BLaER1 (cell line): ENCODE measurements around the gene GRIN2A.

Experiments used
- H3K27ac ChIP-seq: shearing (Covaris generic); formaldehyde crosslinking; 2 replicates; pipeline ENCODE4 v1.8.1; 2022
- H3K27me3 ChIP-seq: shearing (Covaris generic); formaldehyde crosslinking; 2 replicates; pipeline ENCODE4 v1.8.1; 2022
- H3K36me3 ChIP-seq: shearing (Covaris generic); formaldehyde crosslinking; 2 replicates; pipeline ENCODE4 v1.8.1; 2022
- H3K4me1 ChIP-seq: shearing (Covaris generic); formaldehyde crosslinking; 2 replicates; pipeline ENCODE4 v1.8.1; 2022
- H3K4me2 ChIP-seq: shearing (Covaris generic); formaldehyde crosslinking; 2 replicates; pipeline ENCODE4 v1.8.1; 2022
- H3K4me3 ChIP-seq: shearing (Covaris generic); formaldehyde crosslinking; 2 replicates; pipeline ENCODE4 v1.8.1; 2022
- H3K9ac ChIP-seq: shearing (Covaris generic); formaldehyde crosslinking; 2 replicates; pipeline ENCODE4 v1.8.1; 2022
- H3K9me3 ChIP-seq: shearing (Covaris generic); formaldehyde crosslinking; 2 replicates; pipeline ENCODE4 v1.8.1; 2022
- H4K20me1 ChIP-seq: shearing (Covaris generic); formaldehyde crosslinking; 2 replicates; pipeline ENCODE4 v1.8.1; 2022
- Cebpa-rat ChIP-seq: shearing (Covaris generic); IDR thresholded peaks from 2 replicates; pipeline ENCODE4 v1.8.1; 2022

GRIN2A gene

DNA sequence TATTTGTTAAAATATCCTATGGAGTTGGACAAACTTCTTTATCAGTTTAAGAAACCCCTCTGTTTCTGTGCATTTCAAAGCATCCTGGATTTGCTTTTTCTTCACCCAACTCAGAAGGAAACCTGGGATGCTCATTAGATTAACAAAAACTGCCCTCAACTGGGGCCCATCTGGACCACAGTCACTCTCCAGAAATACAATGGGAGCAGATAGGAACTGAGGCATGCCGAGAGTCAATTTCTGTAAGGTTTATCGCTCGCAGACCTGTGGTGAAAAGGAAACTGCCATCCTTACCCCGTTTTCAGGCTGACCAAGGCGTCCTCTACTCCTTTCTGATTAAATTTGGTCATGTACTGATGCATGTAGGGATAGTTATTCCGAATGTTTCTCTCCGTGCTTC is 360.3 kb downstream of the GRIN2A start:
- H3K9ac ChIP-seq = no peak overlapping the region
- no peak for TF ChIP-seq Cebpa-rat
- no peaks in the 10 kb centered on the region for H3K9me3 ChIP-seq
- H3K36me3 ChIP-seq = no peaks in the 10 kb centered on the region
- no peaks in the 10 kb centered on the region for H3K4me1 ChIP-seq
- no peaks in the 10 kb centered on the region for H3K27me3 ChIP-seq
- H3K4me2 ChIP-seq = no peak overlapping the region
- no peak overlapping the region for H3K27ac ChIP-seq
- no peaks in the 10 kb centered on the region for H4K20me1 ChIP-seq
- H3K4me3 ChIP-seq = no peak overlapping the region

GRCh38 chr16:9821331-9821730 is 360.9 kb downstream of the GRIN2A start:
- no peak overlapping the region for H3K9ac ChIP-seq

GRCh38 chr16:9820476-9821246 is 361.6 kb downstream of the GRIN2A start:
- no peaks in the 10 kb centered on the region for H4K20me1 ChIP-seq
- H3K4me2 ChIP-seq = no peak overlapping the region
- H3K4me1 ChIP-seq = no peaks in the 10 kb centered on the region
- TF ChIP-seq Cebpa-rat = no peak
- no peak overlapping the region for H3K4me3 ChIP-seq
- no peak overlapping the region for H3K27ac ChIP-seq
- no peaks in the 10 kb centered on the region for H3K27me3 ChIP-seq
- H3K36me3 ChIP-seq = no peaks in the 10 kb centered on the region
- no peak overlapping the region for H3K9ac ChIP-seq
- no peaks in the 10 kb centered on the region for H3K9me3 ChIP-seq

More at GRCh38 chr16:9821331-9821730, 360.9 kb downstream of the GRIN2A start:
- Histone ChIP-seq H4K20me1 (no peaks in the 10 kb centered on the region), H3K4me2 (no peak overlapping the region), H3K4me1 (no peaks in the 10 kb centered on the region), H3K27ac (no peak overlapping the region), H3K27me3 (no peaks in the 10 kb centered on the region), H3K4me3 (no peak overlapping the region), H3K36me3 (no peaks in the 10 kb centered on the region), H3K9me3 (no peaks in the 10 kb centered on the region)
- TF ChIP-seq Cebpa-rat = no peak

GRCh38 chr16:9818702-9819101 is 363.5 kb downstream of the GRIN2A start:
- H3K9ac ChIP-seq = no peak overlapping the region
- H3K27me3 ChIP-seq = no peaks in the 10 kb centered on the region
- no peak; the same call in 1 of the 2 replicates for TF ChIP-seq Cebpa-rat
- no peak overlapping the region for H3K4me3 ChIP-seq
- no peaks in the 10 kb centered on the region for H3K9me3 ChIP-seq
- H3K4me2 ChIP-seq = no peak overlapping the region
- H3K4me1 ChIP-seq = no peaks in the 10 kb centered on the region
- H3K27ac ChIP-seq = no peak overlapping the region
- no peaks in the 10 kb centered on the region for H4K20me1 ChIP-seq
- no peaks in the 10 kb centered on the region for H3K36me3 ChIP-seq

DNA sequence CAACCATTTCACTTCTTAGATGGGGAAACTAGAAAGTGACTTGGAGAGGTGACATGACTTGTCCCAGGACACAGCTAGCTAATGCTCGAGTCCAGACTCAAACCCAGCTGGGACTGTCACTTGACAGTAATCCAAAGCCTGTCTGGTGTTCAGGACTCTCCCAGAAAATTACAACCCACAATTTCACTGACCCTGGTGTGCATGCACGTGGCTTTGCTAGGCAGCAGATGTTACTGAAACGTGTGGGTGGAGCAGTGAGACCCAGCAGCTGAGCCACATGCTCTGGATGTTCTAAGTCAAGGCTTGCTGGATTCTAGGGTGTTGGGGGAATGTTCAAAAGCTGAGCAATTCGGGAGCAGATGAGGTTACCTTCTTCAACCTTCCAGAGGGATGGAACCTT is 364.6 kb downstream of the GRIN2A start:
- no peak for TF ChIP-seq Cebpa-rat
- no peak overlapping the region for H3K27ac ChIP-seq
- no peaks in the 10 kb centered on the region for H3K36me3 ChIP-seq
- no peak overlapping the region for H3K4me2 ChIP-seq
- H3K9me3 ChIP-seq = no peaks in the 10 kb centered on the region
- no peak overlapping the region for H3K9ac ChIP-seq
- H4K20me1 ChIP-seq = no peaks in the 10 kb centered on the region
- no peaks in the 10 kb centered on the region for H3K4me1 ChIP-seq
- no peaks in the 10 kb centered on the region for H3K27me3 ChIP-seq
- H3K4me3 ChIP-seq = no peak overlapping the region

DNA sequence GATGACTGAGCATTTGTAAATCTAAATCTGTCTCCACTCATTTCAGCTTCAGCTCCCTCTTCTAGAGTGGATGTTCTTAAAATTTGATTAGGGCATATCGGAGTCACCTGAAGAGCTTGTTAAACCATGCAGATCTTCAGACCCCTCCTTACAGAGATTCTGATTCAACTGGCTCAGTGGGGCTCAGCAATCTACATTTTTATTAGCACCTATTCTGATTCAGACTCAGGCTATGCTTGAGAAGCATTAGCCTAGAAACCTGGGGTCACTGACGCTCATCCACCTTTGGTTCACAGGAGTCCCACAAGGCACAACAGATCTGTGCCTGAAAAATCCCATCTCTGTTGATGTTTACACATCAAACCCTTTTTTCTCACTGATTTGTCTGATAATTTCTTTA is 365.6 kb downstream of the GRIN2A start:
- no peak overlapping the region for H3K4me3 ChIP-seq
- TF ChIP-seq Cebpa-rat = no peak
- H3K27me3 ChIP-seq = no peaks in the 10 kb centered on the region
- no peak overlapping the region for H3K9ac ChIP-seq
- H3K4me2 ChIP-seq = no peak overlapping the region
- no peak overlapping the region for H3K27ac ChIP-seq
- H3K4me1 ChIP-seq = no peaks in the 10 kb centered on the region
- H3K9me3 ChIP-seq = no peaks in the 10 kb centered on the region
- no peaks in the 10 kb centered on the region for H3K36me3 ChIP-seq
- H4K20me1 ChIP-seq = no peaks in the 10 kb centered on the region

GRCh38 chr16:9813665-9814064 is 368.6 kb downstream of the GRIN2A start:
- no peaks in the 10 kb centered on the region for H4K20me1 ChIP-seq
- no peaks in the 10 kb centered on the region for H3K9me3 ChIP-seq
- no peak overlapping the region for H3K4me2 ChIP-seq
- no peak overlapping the region for H3K27ac ChIP-seq
- H3K4me3 ChIP-seq = no peak overlapping the region
- no peak overlapping the region for H3K9ac ChIP-seq
- H3K27me3 ChIP-seq = no peaks in the 10 kb centered on the region
- no peaks in the 10 kb centered on the region for H3K36me3 ChIP-seq
- H3K4me1 ChIP-seq = no peaks in the 10 kb centered on the region
- no peak for TF ChIP-seq Cebpa-rat

DNA sequence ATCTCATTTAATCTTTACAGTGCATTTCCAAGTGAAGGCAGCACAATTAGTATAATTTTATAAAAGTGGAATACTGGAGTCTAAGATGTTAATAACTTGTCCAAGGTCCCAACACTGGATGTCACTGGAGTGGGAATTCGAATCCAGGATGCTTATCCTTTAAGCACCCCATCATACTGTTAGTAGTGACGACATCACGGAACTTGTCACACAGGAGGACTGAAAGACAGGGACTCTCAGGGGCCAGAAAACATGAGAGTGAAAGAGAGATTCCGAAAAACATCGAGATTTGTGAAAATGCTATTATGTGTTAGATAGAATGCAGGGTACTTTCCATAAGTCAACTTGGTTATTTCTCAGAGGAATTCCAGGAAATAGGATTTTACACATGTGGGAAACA is 374.0 kb downstream of the GRIN2A start:
- no peak for TF ChIP-seq Cebpa-rat
- H3K27ac ChIP-seq = no peak overlapping the region
- no peaks in the 10 kb centered on the region for H3K36me3 ChIP-seq
- H3K27me3 ChIP-seq = no peaks in the 10 kb centered on the region
- H3K9me3 ChIP-seq = no peaks in the 10 kb centered on the region
- H4K20me1 ChIP-seq = no peaks in the 10 kb centered on the region
- no peak overlapping the region for H3K4me3 ChIP-seq
- no peaks in the 10 kb centered on the region for H3K4me1 ChIP-seq
- H3K4me2 ChIP-seq = no peak overlapping the region
- no peak overlapping the region for H3K9ac ChIP-seq

DNA sequence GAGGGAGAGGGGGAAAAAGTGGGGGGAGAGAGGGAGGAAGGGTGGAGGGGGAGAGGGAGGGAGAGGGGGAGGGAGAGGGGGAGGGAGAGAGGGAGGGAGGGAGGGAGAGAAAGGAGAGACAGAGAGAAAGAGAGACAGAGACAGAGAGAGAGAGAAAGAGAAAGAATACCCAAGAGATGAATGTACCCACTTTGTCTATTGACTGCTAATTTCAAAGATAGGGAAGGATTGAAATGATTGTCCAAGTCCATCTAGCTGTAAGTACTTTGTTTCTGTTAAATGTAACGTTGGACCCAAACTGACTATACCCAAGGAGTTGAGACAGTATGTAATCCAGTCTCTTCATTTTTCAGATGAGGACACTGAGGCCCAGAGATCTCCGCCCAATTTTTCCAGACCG is 374.9 kb downstream of the GRIN2A start:
- H3K27ac ChIP-seq = no peak overlapping the region
- no peak overlapping the region for H3K4me2 ChIP-seq
- no peak overlapping the region for H3K4me3 ChIP-seq
- H3K27me3 ChIP-seq = no peaks in the 10 kb centered on the region
- no peaks in the 10 kb centered on the region for H4K20me1 ChIP-seq
- no peak for TF ChIP-seq Cebpa-rat
- no peaks in the 10 kb centered on the region for H3K9me3 ChIP-seq
- H3K36me3 ChIP-seq = no peaks in the 10 kb centered on the region
- no peaks in the 10 kb centered on the region for H3K4me1 ChIP-seq
- H3K9ac ChIP-seq = no peak overlapping the region

DNA sequence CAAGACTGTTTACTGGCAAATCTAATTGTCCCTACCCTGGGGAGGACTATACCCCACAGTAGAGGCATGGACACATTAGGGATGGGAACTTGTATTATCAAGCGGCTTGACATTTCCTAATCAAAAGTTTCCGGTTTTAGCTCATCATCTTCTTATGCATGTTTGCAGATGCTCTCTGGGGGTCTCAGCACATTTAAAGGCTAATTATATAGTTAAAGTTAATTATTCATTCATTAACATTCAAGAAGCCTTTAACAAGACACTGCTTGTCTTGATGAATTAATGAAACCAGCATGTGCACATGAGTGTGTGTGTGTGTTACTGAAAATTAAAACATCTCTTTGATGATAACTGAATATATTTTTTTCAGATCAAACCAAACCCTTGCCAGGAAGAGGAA is 377.1 kb downstream of the GRIN2A start:
- H3K9me3 ChIP-seq = no peaks in the 10 kb centered on the region
- H3K36me3 ChIP-seq = no peaks in the 10 kb centered on the region
- H3K27ac ChIP-seq = no peak overlapping the region
- H4K20me1 ChIP-seq = no peaks in the 10 kb centered on the region
- no peak overlapping the region for H3K4me2 ChIP-seq
- H3K4me3 ChIP-seq = no peak overlapping the region
- TF ChIP-seq Cebpa-rat = no peak
- no peaks in the 10 kb centered on the region for H3K4me1 ChIP-seq
- H3K27me3 ChIP-seq = no peaks in the 10 kb centered on the region
- no peak overlapping the region for H3K9ac ChIP-seq

DNA sequence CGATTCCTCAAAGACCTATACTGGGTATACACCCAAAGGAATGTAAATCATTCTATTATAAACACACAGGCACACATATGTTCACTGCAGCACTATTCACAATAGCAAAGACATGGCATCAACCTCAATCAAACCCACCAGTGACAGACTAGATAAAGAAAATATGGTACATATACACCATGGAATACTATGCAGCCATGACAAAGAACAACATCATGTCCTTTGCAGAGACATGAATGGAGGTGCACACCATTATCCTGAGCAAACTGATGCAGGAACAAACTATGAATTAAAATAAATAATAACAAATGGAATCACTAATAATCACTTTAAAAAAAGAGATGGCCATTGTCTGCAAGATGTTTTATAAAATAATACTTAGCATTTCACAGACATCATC is 380.1 kb downstream of the GRIN2A start:
- H4K20me1 ChIP-seq = no peaks in the 10 kb centered on the region
- TF ChIP-seq Cebpa-rat = no peak
- H3K27ac ChIP-seq = no peak overlapping the region
- no peak overlapping the region for H3K4me2 ChIP-seq
- H3K36me3 ChIP-seq = no peaks in the 10 kb centered on the region
- H3K9me3 ChIP-seq = no peaks in the 10 kb centered on the region
- no peaks in the 10 kb centered on the region for H3K27me3 ChIP-seq
- no peak overlapping the region for H3K9ac ChIP-seq
- H3K4me1 ChIP-seq = peaks cover 13% of the 10 kb centered on the region
- no peak overlapping the region for H3K4me3 ChIP-seq
